Measurements from ENCODE around the gene FANK1. TPM values are rescaled to one million over a fixed set of nuclear protein-coding genes. Genes with fewer than 3 reads are reported as not detected.
A peak's percentile ranks its signal among the peaks of the same experiment; 100 is the strongest.

Gene FANK1
- total RNA-seq, 6 donors from 2014 or later = 2.1 to 42.9 (median 16.6) TPM

DNA sequence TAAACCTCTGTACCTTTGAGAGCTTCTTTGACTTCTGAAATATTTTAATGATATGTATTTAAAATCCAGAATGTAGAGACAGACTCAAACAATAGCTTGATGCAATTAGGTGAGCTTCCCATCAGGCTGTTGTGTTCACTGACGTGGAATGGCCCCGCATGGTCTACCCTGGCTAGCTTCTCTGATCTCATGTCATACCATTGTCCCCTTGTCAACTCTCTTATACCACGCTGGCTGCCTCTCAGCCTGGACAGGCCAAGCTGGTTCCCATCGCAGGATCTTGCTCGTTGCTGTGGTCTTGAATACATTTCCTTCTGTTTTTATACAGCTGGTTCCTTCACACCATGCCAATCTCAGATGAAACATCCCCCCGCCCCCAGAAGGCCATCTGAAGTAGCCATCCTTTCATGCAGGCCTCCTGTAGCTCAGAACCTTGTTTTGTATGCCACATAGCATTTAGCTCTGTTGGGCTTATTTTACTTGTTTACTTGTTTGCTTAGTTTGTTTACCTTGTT is 84.2 kb downstream of the FANK1 start:
- Histone ChIP-seq H3K27ac (no peak overlapping the region), H3K4me3 (no peak overlapping the region), H3K4me1 (no peaks in the 10 kb centered on the region), H3K36me3 (no peaks in the 10 kb centered on the region), H3K27me3 (no peaks in the 10 kb centered on the region), H3K9me3 (no peaks in the 10 kb centered on the region)
- ATAC-seq (ENCODE audit: low FRiP score in 2 of 2) = no peak
- TF ChIP-seq POLR2A (IDR thresholded peaks at IDR 0.05) = no peak
- no peak for TF ChIP-seq POLR2AphosphoS5 (IDR thresholded peaks at IDR 0.05)
- no peak for TF ChIP-seq EP300 (IDR thresholded peaks at IDR 0.05)
- TF ChIP-seq, protein P1, sequence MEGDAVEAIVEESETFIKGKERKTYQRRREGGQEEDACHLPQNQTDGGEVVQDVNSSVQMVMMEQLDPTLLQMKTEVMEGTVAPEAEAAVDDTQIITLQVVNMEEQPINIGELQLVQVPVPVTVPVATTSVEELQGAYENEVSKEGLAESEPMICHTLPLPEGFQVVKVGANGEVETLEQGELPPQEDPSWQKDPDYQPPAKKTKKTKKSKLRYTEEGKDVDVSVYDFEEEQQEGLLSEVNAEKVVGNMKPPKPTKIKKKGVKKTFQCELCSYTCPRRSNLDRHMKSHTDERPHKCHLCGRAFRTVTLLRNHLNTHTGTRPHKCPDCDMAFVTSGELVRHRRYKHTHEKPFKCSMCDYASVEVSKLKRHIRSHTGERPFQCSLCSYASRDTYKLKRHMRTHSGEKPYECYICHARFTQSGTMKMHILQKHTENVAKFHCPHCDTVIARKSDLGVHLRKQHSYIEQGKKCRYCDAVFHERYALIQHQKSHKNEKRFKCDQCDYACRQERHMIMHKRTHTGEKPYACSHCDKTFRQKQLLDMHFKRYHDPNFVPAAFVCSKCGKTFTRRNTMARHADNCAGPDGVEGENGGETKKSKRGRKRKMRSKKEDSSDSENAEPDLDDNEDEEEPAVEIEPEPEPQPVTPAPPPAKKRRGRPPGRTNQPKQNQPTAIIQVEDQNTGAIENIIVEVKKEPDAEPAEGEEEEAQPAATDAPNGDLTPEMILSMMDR (IDR thresholded peaks at IDR 0.05) = no peak
- 66 to 69% methylated on average over 6 of the region's 6 CpGs for WGBS, 2 donors
- no peak for DNase-seq

DNA sequence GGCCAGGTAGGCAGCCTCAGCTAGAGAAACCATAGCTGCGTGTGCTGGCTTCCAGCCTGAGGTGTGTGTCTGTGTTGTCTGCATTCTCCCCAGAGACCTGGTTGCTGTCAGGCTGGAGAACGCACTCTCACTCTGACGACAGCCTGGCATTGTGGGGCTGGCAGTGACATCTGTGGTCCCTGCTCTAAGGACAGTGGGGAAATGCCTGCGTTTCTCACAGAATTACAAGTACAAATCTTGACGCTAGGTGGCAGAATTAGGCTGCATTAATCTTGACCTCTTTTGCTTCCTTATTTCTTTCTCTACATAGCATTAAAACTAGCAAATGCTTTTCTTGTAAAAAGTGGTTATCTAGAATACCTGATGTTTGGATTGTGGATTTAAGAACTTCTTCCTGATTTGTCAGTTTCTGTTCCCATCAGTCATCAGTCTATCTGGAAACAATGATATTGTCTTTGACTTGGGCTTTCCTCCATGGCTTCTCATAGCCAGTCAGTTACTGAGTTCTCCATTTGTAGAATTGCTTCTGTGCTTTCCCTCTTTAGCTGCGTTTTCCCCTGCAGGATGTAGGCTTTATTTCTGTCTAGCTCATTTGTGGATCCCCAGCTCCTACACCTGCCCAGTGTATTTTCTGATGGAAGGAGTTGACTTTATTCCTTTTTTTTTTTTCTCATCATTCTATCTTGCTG is 86.0 kb downstream of the FANK1 start:
- Histone ChIP-seq H3K27ac (no peak overlapping the region), H3K4me1 (no peaks in the 10 kb centered on the region), H3K4me3 (no peak overlapping the region), H3K36me3 (no peaks in the 10 kb centered on the region), H3K9me3 (no peaks in the 10 kb centered on the region), H3K27me3 (no peaks in the 10 kb centered on the region)
- TF ChIP-seq POLR2A (IDR thresholded peaks at IDR 0.05) (no peak), EP300 (IDR thresholded peaks at IDR 0.05) (no peak)
- TF ChIP-seq, protein P1 (IDR thresholded peaks at IDR 0.05) = peak; percentile 44 to 79 (median 68)
- ATAC-seq (ENCODE audit: low FRiP score in 2 of 2) (peak in 1 of 2 donors; percentile 73), DNase-seq (no peak)
- 15% methylated on average over 6 of the region's 6 CpGs for WGBS, 2 donors

DNA sequence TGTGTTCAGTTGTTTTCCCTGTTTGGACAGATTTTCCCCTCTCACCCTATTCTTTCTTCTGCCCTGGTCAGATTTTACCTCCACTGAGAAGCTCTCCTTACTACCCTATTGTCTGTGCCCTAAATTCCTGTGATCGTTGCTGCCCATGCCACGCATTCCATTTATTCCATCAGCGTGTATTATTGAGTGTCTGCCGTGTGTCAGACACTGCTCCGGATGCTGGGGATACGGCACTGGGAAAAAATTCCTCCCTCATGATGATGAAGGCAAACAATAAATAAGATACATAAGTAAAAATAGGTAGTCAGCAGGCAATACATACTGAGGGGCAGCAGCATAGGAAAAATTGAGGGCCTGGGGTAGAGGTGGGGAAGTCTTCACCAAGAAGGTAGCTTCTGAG is 86.8 kb downstream of the FANK1 start:
- Histone ChIP-seq H3K4me3 (no peak overlapping the region), H3K27ac (no peak overlapping the region), H3K36me3 (no peaks in the 10 kb centered on the region), H3K4me1 (no peaks in the 10 kb centered on the region), H3K27me3 (no peaks in the 10 kb centered on the region), H3K9me3 (no peaks in the 10 kb centered on the region)
- ATAC-seq (ENCODE audit: low FRiP score in 2 of 2) = no peak
- TF ChIP-seq, protein P1 (IDR thresholded peaks at IDR 0.05) = no peak
- no peak for DNase-seq
- WGBS, 2 donors = 77% methylated on average over 6 of the region's 6 CpGs

DNA sequence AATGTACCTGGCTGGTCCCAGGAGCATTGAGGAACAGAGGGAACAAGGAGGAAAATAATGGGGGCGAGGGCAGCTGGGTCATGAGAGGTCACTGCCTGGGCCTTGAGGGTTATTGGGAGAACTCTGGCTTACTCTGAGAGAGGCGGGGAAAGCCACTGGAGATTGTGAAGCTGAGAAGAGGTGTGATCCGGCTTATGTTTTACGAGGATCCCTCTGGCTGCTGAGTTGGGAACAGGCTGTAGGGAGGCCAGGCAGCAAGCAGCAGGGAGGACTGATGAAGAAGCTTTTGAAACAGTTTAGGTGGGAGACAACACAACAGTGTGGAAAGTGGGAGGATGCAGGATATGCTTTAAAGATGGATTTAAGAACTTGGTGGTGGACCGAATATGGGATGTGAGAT is 87.3 kb downstream of the FANK1 start:
- Histone ChIP-seq H3K9me3 (no peaks in the 10 kb centered on the region), H3K36me3 (no peaks in the 10 kb centered on the region), H3K27me3 (no peaks in the 10 kb centered on the region), H3K27ac (no peak overlapping the region), H3K4me1 (no peaks in the 10 kb centered on the region), H3K4me3 (no peak overlapping the region)
- WGBS, 2 donors = 87 to 95% methylated on average over 5 of the region's 5 CpGs
- no peak for TF ChIP-seq POLR2A (IDR thresholded peaks at IDR 0.05)
- no peak for TF ChIP-seq POLR2AphosphoS5 (IDR thresholded peaks at IDR 0.05)
- TF ChIP-seq, protein P1 (IDR thresholded peaks at IDR 0.05) = no peak
- no peak for TF ChIP-seq EP300 (IDR thresholded peaks at IDR 0.05)
- DNase-seq (no peak), ATAC-seq (ENCODE audit: low FRiP score in 2 of 2) (no peak)

DNA sequence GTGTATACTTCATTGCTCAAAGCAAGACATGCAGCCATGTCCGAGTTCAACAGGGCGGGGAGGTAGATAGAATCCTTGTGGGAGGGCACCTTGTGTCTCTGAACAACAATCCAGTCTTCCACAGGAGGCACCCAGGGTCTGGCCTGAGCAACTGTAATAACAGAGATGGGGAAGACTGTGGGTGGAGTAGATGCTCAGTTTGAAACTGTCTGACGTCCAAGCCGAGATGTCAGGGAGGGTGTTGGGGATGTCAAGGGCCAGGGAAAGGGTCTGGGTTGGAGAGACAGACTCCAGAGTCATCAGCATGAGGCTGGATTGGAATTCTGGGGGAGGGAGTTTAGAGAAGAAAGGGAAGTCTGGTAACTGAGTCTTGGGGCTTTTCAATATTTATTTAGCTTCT is 88.0 kb downstream of the FANK1 start:
- Histone ChIP-seq H3K27ac (no peak overlapping the region), H3K36me3 (no peaks in the 10 kb centered on the region), H3K4me1 (no peaks in the 10 kb centered on the region), H3K4me3 (no peak overlapping the region), H3K9me3 (no peaks in the 10 kb centered on the region), H3K27me3 (no peaks in the 10 kb centered on the region)
- TF ChIP-seq EP300 (IDR thresholded peaks at IDR 0.05) (no peak), POLR2AphosphoS5 (IDR thresholded peaks at IDR 0.05) (no peak), POLR2A (IDR thresholded peaks at IDR 0.05) (no peak)
- TF ChIP-seq, protein P1 (IDR thresholded peaks at IDR 0.05) = no peak
- WGBS, 2 donors = 76 to 83% methylated on average over 4 of the region's 4 CpGs
- ATAC-seq (ENCODE audit: low FRiP score in 2 of 2) (no peak), DNase-seq (no peak)

Measured in upper lobe of left lung (tissue), 6 donors.